Anterior cingulate cortex (tissue), 58 donors: ENCODE data around the gene SMPDL3B.

Experiments used
- DNase-seq, 58 donors: peaks; one replicate each; lab custom pipeline; 2025; lab: John Stamatoyannopoulos, UW

SMPDL3B gene

GRCh38 chr1:27940297-27940696, 5.5 kb downstream of the SMPDL3B start:
- no peak for DNase-seq

DNA sequence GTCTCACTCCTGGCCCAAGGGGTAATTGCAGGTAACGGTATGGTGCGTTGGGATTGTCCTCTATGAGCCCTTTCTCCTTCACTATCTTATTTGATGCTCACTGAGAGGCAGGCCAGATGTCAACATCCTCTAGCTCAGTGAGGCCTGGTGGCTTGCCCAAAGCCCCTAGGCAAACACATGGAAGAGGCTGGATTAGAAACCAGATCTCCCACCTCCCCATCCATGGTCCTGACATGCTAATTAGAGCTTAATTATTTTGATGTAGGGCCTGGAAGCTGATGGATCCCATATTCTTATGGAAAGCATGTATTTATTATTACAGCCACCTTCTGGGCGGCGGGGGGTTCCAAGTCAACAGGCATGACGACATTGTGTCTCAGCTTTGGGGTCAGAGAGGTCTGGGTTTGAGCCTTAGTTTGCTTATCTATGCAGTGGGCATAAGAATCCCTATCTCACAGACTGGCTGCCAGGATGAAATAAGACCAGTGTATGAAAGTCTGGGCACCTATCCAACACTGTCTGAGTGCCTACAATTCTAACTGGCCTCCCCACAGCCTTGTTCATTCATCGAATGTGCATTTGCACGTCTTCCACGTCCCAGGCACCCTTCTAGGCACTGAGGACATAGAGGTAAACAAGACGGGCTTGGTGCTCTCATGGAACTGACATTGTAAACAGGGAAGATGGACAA, 6.2 kb downstream of the SMPDL3B start:
- no peak for DNase-seq

DNA sequence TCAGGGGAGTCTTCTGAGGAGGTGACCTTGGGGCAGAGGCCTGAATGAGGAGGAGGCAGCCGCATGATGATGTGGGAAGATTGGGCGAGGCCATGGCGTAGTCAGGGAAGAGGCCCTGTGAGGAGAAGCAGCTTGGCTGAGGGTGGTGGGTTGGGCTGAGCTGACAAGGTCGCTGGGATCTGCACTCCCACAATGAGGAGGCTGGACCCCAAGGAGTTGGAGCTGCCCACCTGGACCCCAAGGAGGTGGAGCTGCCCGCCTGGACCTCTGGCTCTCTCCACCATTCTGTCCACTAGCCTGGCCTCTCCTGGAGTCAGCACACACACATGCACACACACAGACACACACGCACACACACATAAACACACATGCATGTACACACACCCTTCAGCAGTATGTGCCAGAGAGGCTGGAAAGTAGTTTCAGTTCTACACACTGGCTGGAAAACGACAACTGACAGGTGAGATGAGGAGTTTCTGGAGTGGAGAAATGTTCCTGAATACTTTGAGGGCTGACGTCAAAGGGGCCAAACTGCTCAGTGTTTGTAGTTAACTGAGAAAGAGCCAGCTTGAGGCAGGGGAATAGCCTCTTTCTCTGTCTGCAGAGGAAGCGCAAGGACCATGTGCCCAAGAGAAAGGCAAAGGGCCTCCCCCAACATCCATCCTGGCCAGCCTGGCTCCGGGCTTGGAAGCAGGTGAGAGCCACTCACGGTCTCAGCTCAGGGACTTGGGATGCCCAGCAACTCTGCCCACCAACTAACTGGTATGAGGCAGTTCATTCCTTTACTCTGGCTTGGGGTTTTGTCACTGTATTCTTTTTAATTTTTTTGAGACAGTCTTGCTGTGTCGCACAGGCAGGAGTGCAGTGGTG, 7.1 kb downstream of the SMPDL3B start:
- no peak for DNase-seq

DNA sequence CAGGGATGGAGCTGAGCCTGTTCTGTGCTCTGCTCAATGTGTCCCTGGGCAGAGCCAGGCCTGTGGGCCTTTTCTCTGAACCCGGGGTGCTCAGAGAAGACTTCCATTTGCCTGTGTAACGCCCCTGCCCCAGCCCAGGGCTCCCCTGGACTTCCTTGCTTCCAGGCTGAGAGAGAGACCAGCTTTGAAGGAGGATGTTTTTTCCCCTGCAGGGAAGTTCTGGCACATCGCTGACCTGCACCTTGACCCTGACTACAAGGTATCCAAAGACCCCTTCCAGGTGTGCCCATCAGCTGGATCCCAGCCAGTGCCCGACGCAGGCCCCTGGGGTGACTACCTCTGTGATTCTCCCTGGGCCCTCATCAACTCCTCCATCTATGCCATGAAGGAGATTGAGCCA, 10.2 kb downstream of the SMPDL3B start:
- DNase-seq: no peak

DNA sequence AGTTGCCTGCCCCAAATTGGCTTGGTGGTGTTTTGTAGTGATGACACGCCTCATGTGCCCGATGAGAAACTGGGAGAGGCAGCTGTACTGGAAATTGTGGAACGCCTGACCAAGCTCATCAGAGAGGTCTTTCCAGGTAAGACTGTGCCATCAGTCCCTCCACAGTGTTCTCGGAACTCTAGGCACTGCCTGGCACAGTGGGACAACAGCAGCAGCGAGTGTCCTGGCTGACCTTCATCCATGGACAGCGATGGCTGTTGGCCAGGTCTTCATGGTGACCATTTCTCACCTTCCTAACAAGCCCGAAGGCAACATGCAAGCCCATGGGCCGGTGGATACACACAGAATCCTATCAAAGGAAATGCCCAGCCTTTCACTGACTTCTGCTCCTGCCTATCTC, 14.2 kb downstream of the SMPDL3B start:
- no peak for DNase-seq

DNA sequence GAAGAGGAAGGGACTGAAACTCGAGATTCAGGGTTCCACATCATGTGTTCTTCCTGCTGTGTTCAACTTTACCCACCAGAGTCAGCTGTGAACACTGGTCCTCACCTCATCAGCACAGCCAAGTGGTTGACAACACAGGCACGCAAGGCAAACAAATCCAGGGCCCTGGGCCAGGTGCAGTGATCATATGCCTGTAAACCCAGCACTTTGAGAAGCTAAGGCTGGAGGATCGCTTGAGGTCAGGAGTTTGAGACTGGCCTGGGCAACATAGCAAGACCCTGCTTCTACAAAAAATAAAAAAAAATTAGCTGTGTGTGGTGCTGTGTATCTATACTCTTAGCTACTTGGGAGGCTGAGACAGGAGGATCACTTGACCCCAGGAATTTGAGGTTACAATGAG, 16.6 kb downstream of the SMPDL3B start:
- no peak for DNase-seq

- DNase-seq: no peak
These were observed 17.3 kb downstream of the SMPDL3B start for GRCh38 chr1:27952147-27952546.

- DNase-seq: no peak
These were observed 19.4 kb downstream of the SMPDL3B start for GRCh38 chr1:27954186-27954585.

DNA sequence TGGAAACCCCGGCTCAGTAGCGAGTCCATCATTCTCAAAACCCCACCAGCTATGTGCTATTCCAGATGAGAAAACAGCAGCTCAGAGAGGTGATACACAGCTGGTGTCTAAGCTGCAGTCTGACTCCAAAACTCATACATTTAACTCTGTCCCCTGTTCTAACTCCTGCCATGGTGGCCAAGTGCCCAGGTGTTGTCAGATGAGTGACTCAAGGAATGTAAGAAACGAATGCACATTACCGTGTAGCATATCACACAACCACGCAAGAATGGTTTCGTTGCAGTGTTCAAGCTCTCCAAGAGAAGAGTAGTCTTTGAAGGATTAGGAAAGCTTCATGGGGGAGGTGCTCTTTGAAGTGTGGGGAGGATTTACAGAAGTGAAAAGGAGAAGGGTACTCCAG, 20.3 kb downstream of the SMPDL3B start:
- DNase-seq: no peak

DNA sequence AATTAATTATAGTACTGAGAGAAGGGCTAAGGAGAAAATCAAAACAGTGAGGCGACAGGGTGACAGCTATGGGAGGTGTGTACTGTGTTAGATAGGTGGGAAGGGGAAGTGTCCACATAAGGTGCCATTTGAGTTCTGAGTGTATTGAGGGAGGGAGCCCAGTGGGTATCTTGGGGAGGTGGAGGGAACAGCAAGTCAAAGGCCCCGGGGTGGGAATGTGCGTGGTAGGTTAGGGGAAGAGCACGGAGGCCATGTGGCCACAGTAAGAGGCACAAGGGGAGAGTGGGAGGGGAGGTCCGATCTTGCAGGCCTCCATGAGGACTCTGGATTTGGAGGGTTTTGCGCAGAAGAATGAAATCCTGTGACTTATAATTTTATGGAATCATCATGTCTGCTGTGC, 22.0 kb downstream of the SMPDL3B start:
- no peak for DNase-seq

DNA sequence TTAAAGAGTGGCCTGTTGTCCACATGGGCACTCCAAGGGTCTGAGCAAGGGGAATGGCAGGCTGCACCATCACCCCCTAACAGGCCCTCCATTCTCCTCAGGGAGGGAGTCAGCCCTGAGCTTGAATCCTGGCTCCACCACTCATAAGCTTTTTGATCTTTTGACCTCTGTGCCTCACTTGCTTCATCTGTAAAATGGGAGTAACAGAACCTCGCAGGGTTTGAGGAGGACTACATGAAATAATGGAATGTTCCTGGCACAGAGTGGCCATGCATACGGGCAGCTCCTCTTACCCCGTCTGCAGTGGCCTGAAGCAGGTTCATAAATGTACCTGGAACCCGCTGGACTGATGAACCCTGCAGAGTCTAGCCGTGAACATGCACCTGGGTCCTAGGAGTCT, 22.9 kb downstream of the SMPDL3B start:
- DNase-seq: no peak

GRCh38 chr1:27958513-27958912, 23.7 kb downstream of the SMPDL3B start:
- no peak for DNase-seq

DNA sequence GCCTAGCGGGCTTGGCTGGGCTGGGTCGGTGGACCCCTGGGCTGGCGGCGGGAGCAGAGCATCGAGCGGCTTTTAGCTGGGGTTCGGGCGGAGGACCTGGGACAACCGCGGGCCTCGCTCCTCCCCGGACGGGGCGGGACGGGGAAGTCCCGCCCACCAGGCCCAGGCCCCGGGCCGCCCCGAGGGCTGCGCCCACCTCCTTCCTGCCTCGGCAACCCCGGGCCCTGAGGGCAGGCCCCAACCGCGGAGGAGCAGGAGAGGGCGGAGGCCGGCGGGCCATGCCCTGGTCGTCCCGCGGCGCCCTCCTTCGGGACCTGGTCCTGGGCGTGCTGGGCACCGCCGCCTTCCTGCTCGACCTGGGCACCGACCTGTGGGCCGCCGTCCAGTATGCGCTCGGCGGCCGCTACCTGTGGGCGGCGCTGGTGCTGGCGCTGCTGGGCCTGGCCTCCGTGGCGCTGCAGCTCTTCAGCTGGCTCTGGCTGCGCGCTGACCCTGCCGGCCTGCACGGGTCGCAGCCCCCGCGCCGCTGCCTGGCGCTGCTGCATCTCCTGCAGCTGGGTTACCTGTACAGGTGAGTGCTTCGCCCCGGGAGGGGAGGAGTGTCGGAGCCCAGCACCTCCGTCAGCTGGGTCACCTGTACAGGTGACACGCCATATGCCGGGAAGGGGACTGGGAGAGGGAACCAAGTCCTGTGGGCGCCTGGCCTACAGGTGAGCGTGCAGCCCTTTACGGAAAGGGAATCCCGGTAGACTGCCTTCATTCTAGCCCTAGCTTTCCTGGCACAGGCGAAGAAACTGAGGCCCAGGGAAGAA, 25.2 kb downstream of the SMPDL3B start, which contains the start of gene XKR8:
TSS of gene XKR8 (plus strand) at position 182 of the 812 bp plus-strand sequence. CDS start at position 279, 97 bp downstream.
- peak in 48 of 58 donors; percentile 27 to 67 (median 50) for DNase-seq

DNA sequence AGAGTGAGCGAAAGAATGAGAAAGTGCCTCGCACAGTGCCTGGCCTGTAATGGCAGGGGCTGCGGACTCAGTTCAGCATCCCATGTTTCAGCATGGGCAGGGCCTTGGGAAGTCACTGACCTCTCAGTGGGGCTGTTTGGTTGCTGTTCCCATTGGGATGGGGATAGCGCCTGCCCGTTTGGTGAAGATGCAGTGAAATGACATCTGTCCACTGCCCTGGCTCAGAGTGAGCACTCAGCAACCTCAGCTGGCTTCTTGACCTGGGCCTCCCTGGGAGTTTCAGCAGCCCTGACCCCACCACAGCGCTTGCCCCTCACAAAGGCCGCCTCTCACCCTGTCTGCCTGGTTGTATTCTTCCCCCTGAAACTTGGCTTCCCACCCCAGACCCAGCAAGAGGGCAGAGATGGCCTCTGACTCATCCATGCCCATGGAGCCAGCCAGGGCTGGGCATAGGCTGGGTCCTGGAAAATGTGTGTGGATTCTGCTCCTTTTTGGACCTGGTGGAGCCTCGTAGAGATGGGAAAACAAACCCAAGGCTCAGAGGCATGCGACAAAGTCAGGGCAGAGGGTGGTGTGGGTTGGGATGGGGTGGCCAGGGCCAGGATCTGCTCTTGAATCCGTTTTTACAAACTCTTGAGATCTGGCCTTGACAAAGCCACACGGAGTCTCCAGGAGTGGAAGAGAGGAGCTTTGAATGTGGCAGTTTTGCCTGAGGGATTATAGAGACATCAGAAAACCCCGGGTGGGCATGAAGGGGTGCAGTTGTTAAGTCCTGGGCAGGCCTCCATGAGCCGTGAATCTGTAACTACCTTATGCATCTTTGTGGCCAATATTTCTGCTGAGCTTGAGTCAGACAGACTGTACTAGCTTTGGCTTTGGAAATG, 26.2 kb downstream of the SMPDL3B start:
- DNase-seq: peak in 5 of 58 donors; percentile 35 to 66 (median 40)

DNA sequence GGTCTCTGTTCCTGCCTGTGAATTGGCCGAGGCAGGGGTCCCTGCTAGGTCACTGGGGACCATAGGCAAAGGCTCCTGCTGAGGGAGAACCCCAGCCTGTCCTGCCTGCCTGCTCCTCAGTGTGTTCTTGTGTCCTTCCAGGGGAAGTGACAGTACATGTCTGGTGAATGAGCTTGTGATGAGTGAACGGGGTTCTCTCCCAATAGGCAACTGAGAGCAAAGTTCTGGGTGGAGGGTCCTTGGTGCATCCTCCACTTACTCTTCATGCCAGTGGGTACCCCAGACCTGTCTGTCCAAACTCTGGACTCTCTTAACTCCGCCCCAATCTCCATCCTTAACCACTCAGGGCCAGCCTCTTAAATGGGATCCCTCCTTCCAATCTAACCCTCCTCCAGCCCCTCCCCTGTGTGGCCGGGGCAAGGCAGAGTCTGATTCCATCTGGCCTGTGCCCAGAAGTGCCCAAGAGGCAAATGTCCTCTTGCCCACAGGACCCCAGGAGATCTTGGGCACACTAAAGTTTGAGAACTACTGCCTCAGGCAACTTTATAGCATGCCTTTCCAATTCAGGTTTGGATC, 26.9 kb downstream of the SMPDL3B start:
- no peak for DNase-seq

GRCh38 chr1:27963393-27963792, 28.6 kb downstream of the SMPDL3B start:
- DNase-seq: peak in 1 of 58 donors; percentile 27

DNA sequence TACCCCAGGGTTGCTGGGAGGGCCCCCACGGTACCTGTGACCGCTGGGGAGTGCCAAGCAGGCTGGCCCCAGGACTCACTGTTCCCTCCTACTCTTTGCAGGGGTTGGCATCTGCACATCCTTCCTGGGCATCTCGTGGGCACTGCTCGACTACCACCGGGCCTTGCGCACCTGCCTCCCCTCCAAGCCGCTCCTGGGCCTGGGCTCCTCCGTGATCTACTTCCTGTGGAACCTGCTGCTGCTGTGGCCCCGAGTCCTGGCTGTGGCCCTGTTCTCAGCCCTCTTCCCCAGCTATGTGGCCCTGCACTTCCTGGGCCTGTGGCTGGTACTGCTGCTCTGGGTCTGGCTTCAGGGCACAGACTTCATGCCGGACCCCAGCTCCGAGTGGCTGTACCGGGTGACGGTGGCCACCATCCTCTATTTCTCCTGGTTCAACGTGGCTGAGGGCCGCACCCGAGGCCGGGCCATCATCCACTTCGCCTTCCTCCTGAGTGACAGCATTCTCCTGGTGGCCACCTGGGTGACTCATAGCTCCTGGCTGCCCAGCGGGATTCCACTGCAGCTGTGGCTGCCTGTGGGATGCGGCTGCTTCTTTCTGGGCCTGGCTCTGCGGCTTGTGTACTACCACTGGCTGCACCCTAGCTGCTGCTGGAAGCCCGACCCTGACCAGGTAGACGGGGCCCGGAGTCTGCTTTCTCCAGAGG, 31.8 kb downstream of the SMPDL3B start:
- DNase-seq: no peak

GRCh38 chr1:27967106-27967883, 32.5 kb downstream of the SMPDL3B start:
- DNase-seq: peak in 1 of 58 donors; percentile 30
